ENCODE results near the gene AP1M1. TPM values are rescaled to one million over a fixed set of nuclear protein-coding genes. Genes with fewer than 3 reads are reported as not detected.

The AP1M1 gene
- total RNA-seq, 1 experiment from 2014 or later = 30.3 TPM

- Histone ChIP-seq H4K5ac (ENCODE audit: insufficient read length, low read depth, low read length) (no peak overlapping the region), H3K4me1 (ENCODE audit: insufficient read depth, low read length) (no peaks in the 10 kb centered on the region), H4K91ac (ENCODE audit: insufficient read length, low read depth, low read length) (no peak overlapping the region), H3K18ac (ENCODE audit: insufficient read length, low read depth, low read length) (no peak overlapping the region), H2AFZ (ENCODE audit: low read length) (no peak overlapping the region), H3K9ac (ENCODE audit: extremely low read depth, insufficient read length, low read length) (no peak overlapping the region), H2BK120ac (ENCODE audit: low read depth, low read length, poor library complexity, severe bottlenecking) (no peak overlapping the region), H2AK5ac (ENCODE audit: insufficient read length, low read length) (no peak overlapping the region), H3K9me3 (ENCODE audit: control insufficient read depth, low read depth, low read length) (no peaks in the 10 kb centered on the region), H3K56ac (ENCODE audit: insufficient read length, low read depth, low read length) (no peak overlapping the region), H3K14ac (ENCODE audit: insufficient read depth, low read length) (no peak overlapping the region), H3K27ac (ENCODE audit: insufficient read length, low read depth, low read length) (no peak overlapping the region), H3K23ac (ENCODE audit: insufficient read length, low read depth, low read length) (no peak overlapping the region), H3K4ac (ENCODE audit: low read depth, low read length) (no peak overlapping the region), H3K79me2 (ENCODE audit: insufficient read depth, low read length) (no peaks in the 10 kb centered on the region), H3K23me2 (ENCODE audit: insufficient read length, low read depth, low read length, poor library complexity, severe bottlenecking) (no peaks in the 10 kb centered on the region), H3K4me2 (ENCODE audit: insufficient read depth, insufficient read length, low read length) (no peak overlapping the region), H4K8ac (replicated peaks; ENCODE audit: insufficient read length, low read depth, low read length) (no peak overlapping the region), H3K27me3 (ENCODE audit: insufficient read depth, low read length) (no peaks in the 10 kb centered on the region), H2BK5ac (ENCODE audit: insufficient read length, low read length) (no peak overlapping the region), H2BK20ac (ENCODE audit: low read depth, low read length, poor library complexity, severe bottlenecking) (no peak overlapping the region), H2BK12ac (ENCODE audit: insufficient read length, low read depth, low read length) (no peak overlapping the region), H4K20me1 (ENCODE audit: control insufficient read depth, insufficient read depth, insufficient read length) (no peaks in the 10 kb centered on the region), H3K79me1 (ENCODE audit: insufficient read depth, low read depth, low read length, poor library complexity, severe bottlenecking) (no peaks in the 10 kb centered on the region), H2BK15ac (ENCODE audit: low read depth, low read length) (no peak overlapping the region), H3T11ph (ENCODE audit: low read length) (no peak overlapping the region)
- peaks cover 0 to 4% of the 10 kb centered on the region in 2 experiments; a peak in 1 of 4 replicates for H3K4me1 Mint-ChIP-seq
- no peaks in the 10 kb centered on the region for H3K36me3 Mint-ChIP-seq (ENCODE audit: insufficient read depth in 1 of 3, low read depth in 3 of 3)
- no CpG with 5 or more reads among the region's 14 CpGs for WGBS (ENCODE audit: extremely low coverage, insufficient read length, low lambda C conversion rate)
- TF ChIP-seq, protein P1, sequence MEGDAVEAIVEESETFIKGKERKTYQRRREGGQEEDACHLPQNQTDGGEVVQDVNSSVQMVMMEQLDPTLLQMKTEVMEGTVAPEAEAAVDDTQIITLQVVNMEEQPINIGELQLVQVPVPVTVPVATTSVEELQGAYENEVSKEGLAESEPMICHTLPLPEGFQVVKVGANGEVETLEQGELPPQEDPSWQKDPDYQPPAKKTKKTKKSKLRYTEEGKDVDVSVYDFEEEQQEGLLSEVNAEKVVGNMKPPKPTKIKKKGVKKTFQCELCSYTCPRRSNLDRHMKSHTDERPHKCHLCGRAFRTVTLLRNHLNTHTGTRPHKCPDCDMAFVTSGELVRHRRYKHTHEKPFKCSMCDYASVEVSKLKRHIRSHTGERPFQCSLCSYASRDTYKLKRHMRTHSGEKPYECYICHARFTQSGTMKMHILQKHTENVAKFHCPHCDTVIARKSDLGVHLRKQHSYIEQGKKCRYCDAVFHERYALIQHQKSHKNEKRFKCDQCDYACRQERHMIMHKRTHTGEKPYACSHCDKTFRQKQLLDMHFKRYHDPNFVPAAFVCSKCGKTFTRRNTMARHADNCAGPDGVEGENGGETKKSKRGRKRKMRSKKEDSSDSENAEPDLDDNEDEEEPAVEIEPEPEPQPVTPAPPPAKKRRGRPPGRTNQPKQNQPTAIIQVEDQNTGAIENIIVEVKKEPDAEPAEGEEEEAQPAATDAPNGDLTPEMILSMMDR (conservative IDR thresholded peaks at IDR 0.05) = no peak
- no peak overlapping the region for H3K4me3 Mint-ChIP-seq
- no peak for DNase-seq
- H3K27me3 Mint-ChIP-seq (ENCODE audit: low read depth) = no peaks in the 10 kb centered on the region; the same call in 1 of the 2 replicates
- H3K27ac Mint-ChIP-seq = peak overlapping the region in 1 of 3 experiments; percentile 48; a peak in 1 of 7 replicates
- no peaks in the 10 kb centered on the region; a peak in 1 of 5 replicates for H3K9me3 Mint-ChIP-seq
These were observed 75.2 kb downstream of the AP1M1 start for GRCh38 chr19:16272945-16273344.

All from H9 (cell line).